ES-I3 (cell line): ENCODE measurements around the gene PRMT2.
"Not testable (repeated sequence)": the region's sequence is repeated elsewhere in the genome, so short reads cannot be mapped to it uniquely, and the experiment has no call there.

Experiments
- H3K36me3 ChIP-seq: 2 replicates; pipeline ENCODE4 v1.6.1; 2013; ENCODE audit warnings: mild to moderate bottlenecking, low read length, control low read depth, moderate library complexity; ENCODE audit not compliant: insufficient read depth
- H3K4me1 ChIP-seq: 2 replicates; pipeline ENCODE4 v1.6.1; 2013; ENCODE audit warnings: mild to moderate bottlenecking, control low read depth, low read length; ENCODE audit not compliant: insufficient read depth
- H3K9ac ChIP-seq: 2 replicates; pipeline ENCODE4 v1.6.1; 2013; ENCODE audit warnings: low read depth, mild to moderate bottlenecking, low read length, moderate library complexity
- H3K9me3 ChIP-seq: 2 replicates; pipeline ENCODE4 v1.6.1; 2013; ENCODE audit warnings: mild to moderate bottlenecking, low read length, moderate library complexity; ENCODE audit not compliant: control insufficient read depth, insufficient read depth

PRMT2 gene

DNA sequence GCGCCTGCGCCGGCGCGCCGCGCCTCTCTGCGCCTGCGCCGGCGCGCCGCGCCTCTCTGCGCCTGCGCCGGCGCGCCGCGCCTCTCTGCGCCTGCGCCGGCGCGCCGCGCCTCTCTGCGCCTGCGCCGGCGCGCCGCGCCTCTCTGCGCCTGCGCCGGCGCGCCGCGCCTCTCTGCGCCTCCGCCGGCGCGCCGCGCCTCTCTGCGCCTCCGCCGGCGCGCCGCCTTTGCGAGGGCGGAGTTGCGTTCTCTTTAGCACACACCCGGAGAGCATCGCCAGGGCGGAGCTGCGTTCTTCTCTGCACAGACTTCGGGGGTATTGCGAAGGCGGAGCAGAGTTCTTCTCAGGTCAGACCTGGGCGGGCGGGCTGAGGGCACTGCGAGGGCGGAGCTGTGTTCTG is 63.6 kb downstream of the PRMT2 start:
- H3K9ac ChIP-seq, H3K9me3 ChIP-seq, H3K36me3 ChIP-seq, H3K4me1 ChIP-seq: not testable (repeated sequence)
